ENCODE results near the gene GNAL.
A peak's percentile ranks its signal among the peaks of the same experiment; 100 is the strongest.

The GNAL gene

DNA sequence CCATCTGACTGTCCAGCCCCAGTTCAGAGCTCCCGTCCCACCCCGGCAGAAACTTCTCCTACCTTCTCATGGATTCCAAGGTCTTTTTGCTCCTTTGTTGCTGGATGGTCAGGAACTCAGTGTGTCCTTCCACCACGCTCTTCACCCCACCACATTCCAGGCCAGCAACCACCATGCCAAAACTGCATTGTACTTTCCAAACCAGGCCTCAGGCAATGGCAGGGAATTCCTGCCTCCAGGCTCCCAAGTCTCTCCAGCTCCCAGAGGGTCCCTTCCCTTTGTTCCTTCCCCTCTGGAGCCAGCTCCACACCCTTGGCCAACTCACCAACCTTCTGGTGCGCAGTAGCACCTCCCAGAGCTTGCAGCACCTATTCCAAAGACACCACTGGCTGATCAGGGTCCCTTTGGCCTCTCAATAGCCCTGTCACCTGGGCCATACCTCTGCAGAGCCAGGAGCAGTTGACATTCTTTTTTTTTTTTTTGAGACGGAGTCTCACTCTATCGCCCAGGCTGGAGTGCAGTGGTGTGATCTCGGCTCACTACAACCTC is 170.3 kb downstream of the GNAL start (continued):
- TF ChIP-seq, protein P1, sequence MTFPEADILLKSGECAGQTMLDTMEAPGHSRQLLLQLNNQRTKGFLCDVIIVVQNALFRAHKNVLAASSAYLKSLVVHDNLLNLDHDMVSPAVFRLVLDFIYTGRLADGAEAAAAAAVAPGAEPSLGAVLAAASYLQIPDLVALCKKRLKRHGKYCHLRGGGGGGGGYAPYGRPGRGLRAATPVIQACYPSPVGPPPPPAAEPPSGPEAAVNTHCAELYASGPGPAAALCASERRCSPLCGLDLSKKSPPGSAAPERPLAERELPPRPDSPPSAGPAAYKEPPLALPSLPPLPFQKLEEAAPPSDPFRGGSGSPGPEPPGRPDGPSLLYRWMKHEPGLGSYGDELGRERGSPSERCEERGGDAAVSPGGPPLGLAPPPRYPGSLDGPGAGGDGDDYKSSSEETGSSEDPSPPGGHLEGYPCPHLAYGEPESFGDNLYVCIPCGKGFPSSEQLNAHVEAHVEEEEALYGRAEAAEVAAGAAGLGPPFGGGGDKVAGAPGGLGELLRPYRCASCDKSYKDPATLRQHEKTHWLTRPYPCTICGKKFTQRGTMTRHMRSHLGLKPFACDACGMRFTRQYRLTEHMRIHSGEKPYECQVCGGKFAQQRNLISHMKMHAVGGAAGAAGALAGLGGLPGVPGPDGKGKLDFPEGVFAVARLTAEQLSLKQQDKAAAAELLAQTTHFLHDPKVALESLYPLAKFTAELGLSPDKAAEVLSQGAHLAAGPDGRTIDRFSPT (tag by site-specific recombination; IDR thresholded peaks at IDR 0.05) = no peak
- TF ChIP-seq ZNF621 (tag by site-specific recombination; IDR thresholded peaks at IDR 0.05) (no peak), ZNF324 (tag by site-specific recombination; IDR thresholded peaks at IDR 0.05) (no peak), ZNF571 (tag by site-specific recombination; IDR thresholded peaks at IDR 0.05) (no peak), ZNF16 (tag by site-specific recombination; IDR thresholded peaks at IDR 0.05; ENCODE audit: low read depth) (no peak), ZNF596 (tag by site-specific recombination; IDR thresholded peaks at IDR 0.05) (no peak), SETDB1 (IDR thresholded peaks at IDR 0.05; ENCODE audit: insufficient read length, low read length) (no peak), ZNF660 (tag by site-specific recombination; IDR thresholded peaks at IDR 0.05) (no peak), ZNF211 (tag by site-specific recombination; IDR thresholded peaks at IDR 0.05; ENCODE audit: low read depth) (no peak)
- TF ChIP-seq, protein P2, sequence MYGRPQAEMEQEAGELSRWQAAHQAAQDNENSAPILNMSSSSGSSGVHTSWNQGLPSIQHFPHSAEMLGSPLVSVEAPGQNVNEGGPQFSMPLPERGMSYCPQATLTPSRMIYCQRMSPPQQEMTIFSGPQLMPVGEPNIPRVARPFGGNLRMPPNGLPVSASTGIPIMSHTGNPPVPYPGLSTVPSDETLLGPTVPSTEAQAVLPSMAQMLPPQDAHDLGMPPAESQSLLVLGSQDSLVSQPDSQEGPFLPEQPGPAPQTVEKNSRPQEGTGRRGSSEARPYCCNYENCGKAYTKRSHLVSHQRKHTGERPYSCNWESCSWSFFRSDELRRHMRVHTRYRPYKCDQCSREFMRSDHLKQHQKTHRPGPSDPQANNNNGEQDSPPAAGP (tag by site-specific recombination; IDR thresholded peaks at IDR 0.05) = no peak

DNA sequence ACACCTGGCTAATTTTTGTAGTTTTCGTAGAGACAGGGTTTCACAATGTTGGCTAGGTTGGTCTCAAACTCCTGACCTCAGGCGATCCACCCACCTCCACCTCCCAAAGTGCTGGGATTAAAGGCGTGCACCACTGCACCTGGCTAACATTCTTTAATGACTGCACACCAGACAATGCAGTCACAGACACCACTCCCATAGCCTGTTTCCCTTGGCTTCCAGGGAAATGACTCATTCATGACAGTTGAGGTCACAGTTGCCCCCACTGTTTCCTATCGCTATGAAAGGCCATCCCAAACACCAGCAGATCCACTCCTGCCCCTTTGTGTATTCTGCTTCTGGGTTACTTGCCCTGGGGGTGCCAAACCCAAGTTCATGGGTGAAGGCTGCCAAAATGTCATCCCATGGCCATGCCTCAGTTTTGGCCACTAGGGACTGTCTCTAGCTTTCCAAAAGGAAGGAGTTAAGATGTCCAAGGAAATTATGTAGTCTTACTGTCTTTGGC is 170.9 kb downstream of the GNAL start:
- ChIA-PET CTCF (interaction anchor here (0.8 to 2.1 kb wide), 3 partner anchors 13 to 412 kb away, joined by 3 to 9 read pairs (median 3); no protein-coding TSS in a partner anchor), POLR2A (no interaction called here)
- no peak overlapping the region for H3K27ac ChIP-seq (ENCODE audit: extremely low read depth, low read depth, low read length)
- H3K4me3 ChIP-seq (ENCODE audit: low read depth, low read length) = no peak overlapping the region
- no peaks in the 10 kb centered on the region for H3K9me3 ChIP-seq (ENCODE audit: control insufficient read depth, insufficient read depth, low read depth, low read length)
- H3K4me1 ChIP-seq (ENCODE audit: control insufficient read depth, insufficient read depth, low read length) = peaks cover 13% of the 10 kb centered on the region
- no peaks in the 10 kb centered on the region; a peak in 1 of 3 replicates for H3K36me3 ChIP-seq (ENCODE audit: control insufficient read depth in 2 of 2, insufficient read depth in 1 of 2, low read length in 2 of 2)
- no peak for TF ChIP-seq ZNF549 (tag by site-specific recombination; IDR thresholded peaks at IDR 0.05)
- TF ChIP-seq ZNF670 (tag by site-specific recombination; IDR thresholded peaks at IDR 0.05; ENCODE audit: low read depth) = no peak
- TF ChIP-seq, protein P3, sequence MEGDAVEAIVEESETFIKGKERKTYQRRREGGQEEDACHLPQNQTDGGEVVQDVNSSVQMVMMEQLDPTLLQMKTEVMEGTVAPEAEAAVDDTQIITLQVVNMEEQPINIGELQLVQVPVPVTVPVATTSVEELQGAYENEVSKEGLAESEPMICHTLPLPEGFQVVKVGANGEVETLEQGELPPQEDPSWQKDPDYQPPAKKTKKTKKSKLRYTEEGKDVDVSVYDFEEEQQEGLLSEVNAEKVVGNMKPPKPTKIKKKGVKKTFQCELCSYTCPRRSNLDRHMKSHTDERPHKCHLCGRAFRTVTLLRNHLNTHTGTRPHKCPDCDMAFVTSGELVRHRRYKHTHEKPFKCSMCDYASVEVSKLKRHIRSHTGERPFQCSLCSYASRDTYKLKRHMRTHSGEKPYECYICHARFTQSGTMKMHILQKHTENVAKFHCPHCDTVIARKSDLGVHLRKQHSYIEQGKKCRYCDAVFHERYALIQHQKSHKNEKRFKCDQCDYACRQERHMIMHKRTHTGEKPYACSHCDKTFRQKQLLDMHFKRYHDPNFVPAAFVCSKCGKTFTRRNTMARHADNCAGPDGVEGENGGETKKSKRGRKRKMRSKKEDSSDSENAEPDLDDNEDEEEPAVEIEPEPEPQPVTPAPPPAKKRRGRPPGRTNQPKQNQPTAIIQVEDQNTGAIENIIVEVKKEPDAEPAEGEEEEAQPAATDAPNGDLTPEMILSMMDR (tag by site-specific recombination; IDR thresholded peaks at IDR 0.05) = no peak
- TF ChIP-seq SALL2 (tag by site-specific recombination; IDR thresholded peaks at IDR 0.05; ENCODE audit: borderline replicate concordance) = no peak
- TF ChIP-seq ZBTB21 (tag by site-specific recombination; IDR thresholded peaks at IDR 0.05) = 0 out of 2 replicates have a peak, but pooled peaks have one; percentile 33
- TF ChIP-seq ZNF626 (tag by site-specific recombination; IDR thresholded peaks at IDR 0.05) = no peak
- TF ChIP-seq, protein P4, sequence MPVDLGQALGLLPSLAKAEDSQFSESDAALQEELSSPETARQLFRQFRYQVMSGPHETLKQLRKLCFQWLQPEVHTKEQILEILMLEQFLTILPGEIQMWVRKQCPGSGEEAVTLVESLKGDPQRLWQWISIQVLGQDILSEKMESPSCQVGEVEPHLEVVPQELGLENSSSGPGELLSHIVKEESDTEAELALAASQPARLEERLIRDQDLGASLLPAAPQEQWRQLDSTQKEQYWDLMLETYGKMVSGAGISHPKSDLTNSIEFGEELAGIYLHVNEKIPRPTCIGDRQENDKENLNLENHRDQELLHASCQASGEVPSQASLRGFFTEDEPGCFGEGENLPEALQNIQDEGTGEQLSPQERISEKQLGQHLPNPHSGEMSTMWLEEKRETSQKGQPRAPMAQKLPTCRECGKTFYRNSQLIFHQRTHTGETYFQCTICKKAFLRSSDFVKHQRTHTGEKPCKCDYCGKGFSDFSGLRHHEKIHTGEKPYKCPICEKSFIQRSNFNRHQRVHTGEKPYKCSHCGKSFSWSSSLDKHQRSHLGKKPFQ (tag by site-specific recombination; IDR thresholded peaks at IDR 0.05) = no peak
- TF ChIP-seq KLF1 (tag by site-specific recombination; IDR thresholded peaks at IDR 0.05) = 0 out of 2 replicates have a peak, but pooled peaks have one; percentile 50
- TF ChIP-seq ZNF521 (tag by site-specific recombination; IDR thresholded peaks at IDR 0.05) = no peak
- TF ChIP-seq ZNF140 (tag by site-specific recombination; IDR thresholded peaks at IDR 0.05) = no peak
- TF ChIP-seq WT1 (tag by site-specific recombination; IDR thresholded peaks at IDR 0.05) = no peak
- no peak for TF ChIP-seq ZNF596 (tag by site-specific recombination; IDR thresholded peaks at IDR 0.05)
- no peak for TF ChIP-seq TCF7L2 (IDR thresholded peaks at IDR 0.05; ENCODE audit: borderline replicate concordance, low read depth, low read length)
- TF ChIP-seq, protein P5, sequence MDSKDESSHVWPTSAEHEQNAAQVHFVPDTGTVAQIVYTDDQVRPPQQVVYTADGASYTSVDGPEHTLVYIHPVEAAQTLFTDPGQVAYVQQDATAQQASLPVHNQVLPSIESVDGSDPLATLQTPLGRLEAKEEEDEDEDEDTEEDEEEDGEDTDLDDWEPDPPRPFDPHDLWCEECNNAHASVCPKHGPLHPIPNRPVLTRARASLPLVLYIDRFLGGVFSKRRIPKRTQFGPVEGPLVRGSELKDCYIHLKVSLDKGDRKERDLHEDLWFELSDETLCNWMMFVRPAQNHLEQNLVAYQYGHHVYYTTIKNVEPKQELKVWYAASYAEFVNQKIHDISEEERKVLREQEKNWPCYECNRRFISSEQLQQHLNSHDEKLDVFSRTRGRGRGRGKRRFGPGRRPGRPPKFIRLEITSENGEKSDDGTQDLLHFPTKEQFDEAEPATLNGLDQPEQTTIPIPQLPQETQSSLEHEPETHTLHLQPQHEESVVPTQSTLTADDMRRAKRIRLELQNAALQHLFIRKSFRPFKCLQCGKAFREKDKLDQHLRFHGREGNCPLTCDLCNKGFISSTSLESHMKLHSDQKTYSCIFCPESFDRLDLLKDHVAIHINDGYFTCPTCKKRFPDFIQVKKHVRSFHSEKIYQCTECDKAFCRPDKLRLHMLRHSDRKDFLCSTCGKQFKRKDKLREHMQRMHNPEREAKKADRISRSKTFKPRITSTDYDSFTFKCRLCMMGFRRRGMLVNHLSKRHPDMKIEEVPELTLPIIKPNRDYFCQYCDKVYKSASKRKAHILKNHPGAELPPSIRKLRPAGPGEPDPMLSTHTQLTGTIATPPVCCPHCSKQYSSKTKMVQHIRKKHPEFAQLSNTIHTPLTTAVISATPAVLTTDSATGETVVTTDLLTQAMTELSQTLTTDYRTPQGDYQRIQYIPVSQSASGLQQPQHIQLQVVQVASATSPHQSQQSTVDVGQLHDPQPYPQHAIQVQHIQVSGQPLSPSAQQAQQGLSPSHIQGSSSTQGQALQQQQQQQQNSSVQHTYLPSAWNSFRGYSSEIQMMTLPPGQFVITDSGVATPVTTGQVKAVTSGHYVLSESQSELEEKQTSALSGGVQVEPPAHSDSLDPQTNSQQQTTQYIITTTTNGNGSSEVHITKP (tag by site-specific recombination; IDR thresholded peaks at IDR 0.05) = 0 out of 2 replicates have a peak, but pooled peaks have one; percentile 15
- TF ChIP-seq, protein P6, sequence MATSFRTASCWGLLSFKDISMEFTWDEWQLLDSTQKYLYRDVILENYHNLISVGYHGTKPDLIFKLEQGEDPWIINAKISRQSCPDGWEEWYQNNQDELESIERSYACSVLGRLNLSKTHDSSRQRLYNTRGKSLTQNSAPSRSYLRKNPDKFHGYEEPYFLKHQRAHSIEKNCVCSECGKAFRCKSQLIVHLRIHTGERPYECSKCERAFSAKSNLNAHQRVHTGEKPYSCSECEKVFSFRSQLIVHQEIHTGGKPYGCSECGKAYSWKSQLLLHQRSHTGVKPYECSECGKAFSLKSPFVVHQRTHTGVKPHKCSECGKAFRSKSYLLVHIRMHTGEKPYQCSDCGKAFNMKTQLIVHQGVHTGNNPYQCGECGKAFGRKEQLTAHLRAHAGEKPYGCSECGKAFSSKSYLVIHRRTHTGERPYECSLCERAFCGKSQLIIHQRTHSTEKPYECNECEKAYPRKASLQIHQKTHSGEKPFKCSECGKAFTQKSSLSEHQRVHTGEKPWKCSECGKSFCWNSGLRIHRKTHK (tag by site-specific recombination; IDR thresholded peaks at IDR 0.05) = no peak
- TF ChIP-seq ZNF133 (tag by site-specific recombination; IDR thresholded peaks at IDR 0.05) = no peak

All from HEK293 (cell line).